HG03097 (cell line): Measurements from ENCODE around the gene GUSB.
A peak's percentile ranks its signal among the peaks of the same experiment; 100 is the strongest.
"Not testable (repeated sequence)": the region's sequence is repeated elsewhere in the genome, so short reads cannot be mapped to it uniquely, and the experiment has no call there.

Source experiments
- ATAC-seq: cut with Tn5 transposase; IDR thresholded peaks from one replicate; pipeline ENCODE4 v1.9.1; 2021; ENCODE audit not compliant: unreplicated experiment, low FRiP score

Gene GUSB

GRCh38 chr7:65981965-65982792 lies at the start of gene GUSB:
TSS of gene GUSB (minus strand) at chr7:65982213. CDS start at chr7:65982183, 30 bp downstream.
- ATAC-seq: peak; percentile 79

GRCh38 chr7:66028342-66028741 lies 46.3 kb upstream of the GUSB start:
- ATAC-seq: not testable (repeated sequence)

- ATAC-seq: no peak
Observed at GRCh38 chr7:66016131-66016461, 34.1 kb upstream of the GUSB start.

- ATAC-seq: no peak
Observed at GRCh38 chr7:66015440-66016130, 33.6 kb upstream of the GUSB start.

GRCh38 chr7:66013938-66014337 lies 31.9 kb upstream of the GUSB start:
- ATAC-seq: no peak

- no peak for ATAC-seq
Observed at GRCh38 chr7:66007232-66007631, 25.2 kb upstream of the GUSB start.

- not testable (repeated sequence) for ATAC-seq
Observed at GRCh38 chr7:66005115-66005671, 23.2 kb upstream of the GUSB start.

- not testable (repeated sequence) for ATAC-seq
Observed at GRCh38 chr7:66000823-66001417, 18.9 kb upstream of the GUSB start.

- ATAC-seq: not testable (repeated sequence)
Observed at GRCh38 chr7:65994984-65995383, 13.0 kb upstream of the GUSB start.

GRCh38 chr7:65992526-65992925 lies 10.5 kb upstream of the GUSB start:
- ATAC-seq: no peak

GRCh38 chr7:65991829-65992228 lies 9.8 kb upstream of the GUSB start:
- ATAC-seq: not testable (repeated sequence)

- ATAC-seq: no peak
Observed at GRCh38 chr7:65989694-65990080, 7.7 kb upstream of the GUSB start.

GRCh38 chr7:65988503-65988902 lies 6.5 kb upstream of the GUSB start:
- not testable (repeated sequence) for ATAC-seq

GRCh38 chr7:65988084-65988483 lies 6.1 kb upstream of the GUSB start:
- ATAC-seq: no peak

GRCh38 chr7:65983965-65984658 lies 2.1 kb upstream of the GUSB start:
- no peak for ATAC-seq

- peak; percentile 73 for ATAC-seq
Observed at GRCh38 chr7:65980478-65981250, 1.3 kb downstream of the GUSB start.

GRCh38 chr7:65979583-65980477 lies 2.2 kb downstream of the GUSB start:
- no peak for ATAC-seq

GRCh38 chr7:65978891-65979582 lies 3.0 kb downstream of the GUSB start:
- no peak for ATAC-seq
